ENCODE measurements around the gene EEF1AKMT1. TPM values are rescaled to one million over a fixed set of nuclear protein-coding genes. Genes with fewer than 3 reads are reported as not detected.

EEF1AKMT1 gene
- total and polyA plus RNA-seq, 2 donors (not counting 1 experiment from before 2014, with no cell fraction given), result 7.6 to 18.0 TPM

GRCh38 chr13:20702530-20702914 lies 71.2 kb downstream of the EEF1AKMT1 start:
- peak overlapping the region; percentile 71 for H3K4me2 ChIP-seq (ENCODE audit: extremely low read depth, insufficient read depth, low read length)
- H3K9ac ChIP-seq (ENCODE audit: insufficient read depth, low read length), result no peak overlapping the region
- no peaks in the 10 kb centered on the region for H3K27me3 ChIP-seq (ENCODE audit: control insufficient read depth, insufficient read depth, low read length)
- no peak for TF ChIP-seq CTCF (conservative IDR thresholded peaks at IDR 0.05 in 1 of 2, IDR thresholded peaks at IDR 0.05 in 1 of 2; ENCODE audit: low read depth in 1 of 2, low read length in 2 of 2)
- TF ChIP-seq EZH2 (IDR thresholded peaks at IDR 0.05; ENCODE audit: low read length, missing control alignments), result no peak
- H3K4me1 ChIP-seq (ENCODE audit: control insufficient read depth, extremely low read depth, insufficient read depth, low read length), result no peaks in the 10 kb centered on the region
- no peaks in the 10 kb centered on the region for H3K9me3 ChIP-seq (ENCODE audit: control insufficient read depth, insufficient read depth, low read depth, low read length)
- no peak overlapping the region for H3K27ac ChIP-seq (ENCODE audit: insufficient read depth, low read length)
- H3K36me3 ChIP-seq (ENCODE audit: control insufficient read depth, insufficient read depth, low read length), result no peaks in the 10 kb centered on the region
- peak overlapping the region; percentile 60 to 74 (median 72) for H3K4me3 ChIP-seq (replicated peaks in 1 of 4; ENCODE audit: control extremely low read depth in 1 of 4, insufficient read depth in 1 of 4, low read depth in 3 of 4, low read length in 4 of 4)
- H3K79me2 ChIP-seq (ENCODE audit: control insufficient read depth, insufficient read depth, low read length), result no peaks in the 10 kb centered on the region
- DNase-seq (ENCODE audit: low read depth in 2 of 2), result peak in 1 of 2 donors; percentile 44
- no peaks in the 10 kb centered on the region for H4K20me1 ChIP-seq (ENCODE audit: control insufficient read depth, extremely low read depth, insufficient read depth, low read length)
- H2AFZ ChIP-seq (ENCODE audit: low read length), result peak overlapping the region; percentile 8

GRCh38 chr13:20701461-20701860 lies 72.3 kb downstream of the EEF1AKMT1 start:
- TF ChIP-seq CTCF (conservative IDR thresholded peaks at IDR 0.05 in 1 of 2, IDR thresholded peaks at IDR 0.05 in 1 of 2; ENCODE audit: low read depth in 1 of 2, low read length in 2 of 2) (no peak), EZH2 (IDR thresholded peaks at IDR 0.05; ENCODE audit: low read length, missing control alignments) (no peak)
- H3K27ac ChIP-seq (ENCODE audit: insufficient read depth, low read length), result no peak overlapping the region
- H3K4me2 ChIP-seq (ENCODE audit: extremely low read depth, insufficient read depth, low read length), result no peak overlapping the region
- H3K4me1 ChIP-seq (ENCODE audit: control insufficient read depth, extremely low read depth, insufficient read depth, low read length), result no peaks in the 10 kb centered on the region
- no peak overlapping the region for H2AFZ ChIP-seq (ENCODE audit: low read length)
- no peaks in the 10 kb centered on the region for H4K20me1 ChIP-seq (ENCODE audit: control insufficient read depth, extremely low read depth, insufficient read depth, low read length)
- no peak overlapping the region for H3K9ac ChIP-seq (ENCODE audit: insufficient read depth, low read length)
- no peaks in the 10 kb centered on the region for H3K79me2 ChIP-seq (ENCODE audit: control insufficient read depth, insufficient read depth, low read length)
- no peak for DNase-seq (ENCODE audit: low read depth in 2 of 2)
- no peaks in the 10 kb centered on the region for H3K36me3 ChIP-seq (ENCODE audit: control insufficient read depth, insufficient read depth, low read length)
- H3K4me3 ChIP-seq (replicated peaks in 1 of 4; ENCODE audit: control extremely low read depth in 1 of 4, insufficient read depth in 1 of 4, low read depth in 3 of 4, low read length in 4 of 4), result no peak overlapping the region
- no peaks in the 10 kb centered on the region for H3K27me3 ChIP-seq (ENCODE audit: control insufficient read depth, insufficient read depth, low read length)
- no peaks in the 10 kb centered on the region for H3K9me3 ChIP-seq (ENCODE audit: control insufficient read depth, insufficient read depth, low read depth, low read length)

DNA sequence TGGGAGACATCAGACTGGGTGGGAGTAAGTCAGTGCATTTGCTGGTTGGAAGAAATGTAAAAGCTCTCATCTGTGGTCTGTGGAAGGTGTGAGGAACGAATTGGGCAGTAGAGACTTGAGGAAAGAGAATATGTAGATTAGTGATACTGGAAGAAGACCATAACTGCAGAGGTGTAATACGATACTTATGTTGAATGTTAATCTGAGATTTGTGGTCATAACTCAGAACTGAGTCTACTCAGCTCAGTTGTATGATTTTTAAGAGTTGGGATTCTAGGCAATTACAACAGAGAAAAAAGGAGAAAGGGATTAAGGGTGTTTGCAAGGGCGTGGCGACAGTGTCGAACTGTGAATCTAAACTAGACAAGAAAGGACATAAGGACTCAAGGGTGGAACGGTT lies 73.5 kb downstream of the EEF1AKMT1 start:
- no peaks in the 10 kb centered on the region for H3K36me3 ChIP-seq (ENCODE audit: control insufficient read depth, insufficient read depth, low read length)
- DNase-seq (ENCODE audit: low read depth in 2 of 2), result no peak
- no peak overlapping the region for H3K4me3 ChIP-seq (replicated peaks in 1 of 4; ENCODE audit: control extremely low read depth in 1 of 4, insufficient read depth in 1 of 4, low read depth in 3 of 4, low read length in 4 of 4)
- no peak overlapping the region for H3K9ac ChIP-seq (ENCODE audit: insufficient read depth, low read length)
- no peaks in the 10 kb centered on the region for H4K20me1 ChIP-seq (ENCODE audit: control insufficient read depth, extremely low read depth, insufficient read depth, low read length)
- H2AFZ ChIP-seq (ENCODE audit: low read length), result no peak overlapping the region
- TF ChIP-seq CTCF (conservative IDR thresholded peaks at IDR 0.05 in 1 of 2, IDR thresholded peaks at IDR 0.05 in 1 of 2; ENCODE audit: low read depth in 1 of 2, low read length in 2 of 2) (no peak), EZH2 (IDR thresholded peaks at IDR 0.05; ENCODE audit: low read length, missing control alignments) (no peak)
- H3K4me2 ChIP-seq (ENCODE audit: extremely low read depth, insufficient read depth, low read length), result no peak overlapping the region
- H3K27ac ChIP-seq (ENCODE audit: insufficient read depth, low read length), result no peak overlapping the region
- H3K27me3 ChIP-seq (ENCODE audit: control insufficient read depth, insufficient read depth, low read length), result no peaks in the 10 kb centered on the region
- no peaks in the 10 kb centered on the region for H3K9me3 ChIP-seq (ENCODE audit: control insufficient read depth, insufficient read depth, low read depth, low read length)
- no peaks in the 10 kb centered on the region for H3K79me2 ChIP-seq (ENCODE audit: control insufficient read depth, insufficient read depth, low read length)
- no peaks in the 10 kb centered on the region for H3K4me1 ChIP-seq (ENCODE audit: control insufficient read depth, extremely low read depth, insufficient read depth, low read length)

All from fibroblast of lung (primary cell).